GM12801 (cell line): Measurements from ENCODE around the gene MZB1.

Source experiments
- CTCF ChIP-seq: IDR thresholded peaks from one replicate; pipeline ENCODE4 v1.5.1; 2011; ENCODE audit warnings: control low read depth; ENCODE audit not compliant: insufficient read length; ENCODE audit errors: extremely low read depth

MZB1 gene

GRCh38 chr5:139387611-139388197, 2.0 kb downstream of the MZB1 start:
- TF ChIP-seq CTCF = no peak

GRCh38 chr5:139386050-139386438, 3.7 kb downstream of the MZB1 start:
- no peak for TF ChIP-seq CTCF

- no peak for TF ChIP-seq CTCF
Measured at GRCh38 chr5:139385061-139386049, 4.4 kb downstream of the MZB1 start.

GRCh38 chr5:139384591-139385051, 5.1 kb downstream of the MZB1 start:
- TF ChIP-seq CTCF = no peak

- no peak for TF ChIP-seq CTCF
Measured at GRCh38 chr5:139383993-139384590, 5.6 kb downstream of the MZB1 start.

- no peak for TF ChIP-seq CTCF
Measured at GRCh38 chr5:139383275-139383992, 6.3 kb downstream of the MZB1 start, which contains the start of gene SLC23A1. TSS of gene SLC23A1 (minus strand) at chr5:139383297. CDS start at chr5:139383253, 44 bp downstream.
